Neural cell (in vitro differentiated cells): ENCODE measurements around the gene TRPV3.

ENCODE experiments used
- EP300 ChIP-seq: fragments of 450-650 bp; conservative IDR thresholded peaks from 2 replicates; pipeline ENCODE4 v1.6.1; 2014; ENCODE audit warnings: antibody characterized with exemption, mild to moderate bottlenecking, moderate library complexity; ENCODE audit not compliant: poor library complexity, severe bottlenecking
- MXI1 ChIP-seq: fragments of 450-650 bp; conservative IDR thresholded peaks from 2 replicates; pipeline ENCODE4 v1.6.1; 2014; ENCODE audit warnings: antibody characterized with exemption, mild to moderate bottlenecking; ENCODE audit not compliant: poor library complexity, severe bottlenecking
- POLR2AphosphoS5 ChIP-seq: IDR thresholded peaks from 2 replicates; pipeline ENCODE4 v1.6.1; 2012
- TAF1 ChIP-seq: IDR thresholded peaks from 2 replicates; pipeline ENCODE4 v1.6.1; 2012; ENCODE audit warnings: low read depth
- TF ChIP-seq, protein P1 (sequence below): IDR thresholded peaks from 2 replicates; pipeline ENCODE4 v1.6.1; 2012; ENCODE audit warnings: borderline replicate concordance
- TF ChIP-seq, protein P2 (sequence below): fragments of 450-650 bp; IDR thresholded peaks from 2 replicates; pipeline ENCODE4 v1.5.1; 2014; ENCODE audit warnings: antibody characterized with exemption, mild to moderate bottlenecking, moderate library complexity; ENCODE audit not compliant: poor library complexity, severe bottlenecking

DNA sequence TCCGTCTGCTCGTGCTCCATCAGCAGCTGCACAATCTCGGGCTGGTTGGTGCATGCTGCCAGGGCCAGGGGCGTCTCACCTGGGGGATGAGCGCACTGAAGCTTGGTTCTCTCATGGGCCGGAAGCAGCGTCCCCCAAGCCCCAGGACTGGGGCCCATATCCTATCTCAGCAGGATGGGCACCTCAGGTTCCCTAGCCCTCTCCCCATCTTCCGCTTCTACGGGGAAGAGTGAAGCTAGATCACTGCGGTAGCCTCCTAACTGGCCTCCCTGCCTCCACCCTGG is 24.8 kb downstream of the TRPV3 start:
- TF ChIP-seq EP300 (no peak), POLR2AphosphoS5 (no peak), TAF1 (no peak), MXI1 (no peak)
- TF ChIP-seq, protein P1, sequence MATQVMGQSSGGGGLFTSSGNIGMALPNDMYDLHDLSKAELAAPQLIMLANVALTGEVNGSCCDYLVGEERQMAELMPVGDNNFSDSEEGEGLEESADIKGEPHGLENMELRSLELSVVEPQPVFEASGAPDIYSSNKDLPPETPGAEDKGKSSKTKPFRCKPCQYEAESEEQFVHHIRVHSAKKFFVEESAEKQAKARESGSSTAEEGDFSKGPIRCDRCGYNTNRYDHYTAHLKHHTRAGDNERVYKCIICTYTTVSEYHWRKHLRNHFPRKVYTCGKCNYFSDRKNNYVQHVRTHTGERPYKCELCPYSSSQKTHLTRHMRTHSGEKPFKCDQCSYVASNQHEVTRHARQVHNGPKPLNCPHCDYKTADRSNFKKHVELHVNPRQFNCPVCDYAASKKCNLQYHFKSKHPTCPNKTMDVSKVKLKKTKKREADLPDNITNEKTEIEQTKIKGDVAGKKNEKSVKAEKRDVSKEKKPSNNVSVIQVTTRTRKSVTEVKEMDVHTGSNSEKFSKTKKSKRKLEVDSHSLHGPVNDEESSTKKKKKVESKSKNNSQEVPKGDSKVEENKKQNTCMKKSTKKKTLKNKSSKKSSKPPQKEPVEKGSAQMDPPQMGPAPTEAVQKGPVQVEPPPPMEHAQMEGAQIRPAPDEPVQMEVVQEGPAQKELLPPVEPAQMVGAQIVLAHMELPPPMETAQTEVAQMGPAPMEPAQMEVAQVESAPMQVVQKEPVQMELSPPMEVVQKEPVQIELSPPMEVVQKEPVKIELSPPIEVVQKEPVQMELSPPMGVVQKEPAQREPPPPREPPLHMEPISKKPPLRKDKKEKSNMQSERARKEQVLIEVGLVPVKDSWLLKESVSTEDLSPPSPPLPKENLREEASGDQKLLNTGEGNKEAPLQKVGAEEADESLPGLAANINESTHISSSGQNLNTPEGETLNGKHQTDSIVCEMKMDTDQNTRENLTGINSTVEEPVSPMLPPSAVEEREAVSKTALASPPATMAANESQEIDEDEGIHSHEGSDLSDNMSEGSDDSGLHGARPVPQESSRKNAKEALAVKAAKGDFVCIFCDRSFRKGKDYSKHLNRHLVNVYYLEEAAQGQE: no peak
- TF ChIP-seq, protein P2, sequence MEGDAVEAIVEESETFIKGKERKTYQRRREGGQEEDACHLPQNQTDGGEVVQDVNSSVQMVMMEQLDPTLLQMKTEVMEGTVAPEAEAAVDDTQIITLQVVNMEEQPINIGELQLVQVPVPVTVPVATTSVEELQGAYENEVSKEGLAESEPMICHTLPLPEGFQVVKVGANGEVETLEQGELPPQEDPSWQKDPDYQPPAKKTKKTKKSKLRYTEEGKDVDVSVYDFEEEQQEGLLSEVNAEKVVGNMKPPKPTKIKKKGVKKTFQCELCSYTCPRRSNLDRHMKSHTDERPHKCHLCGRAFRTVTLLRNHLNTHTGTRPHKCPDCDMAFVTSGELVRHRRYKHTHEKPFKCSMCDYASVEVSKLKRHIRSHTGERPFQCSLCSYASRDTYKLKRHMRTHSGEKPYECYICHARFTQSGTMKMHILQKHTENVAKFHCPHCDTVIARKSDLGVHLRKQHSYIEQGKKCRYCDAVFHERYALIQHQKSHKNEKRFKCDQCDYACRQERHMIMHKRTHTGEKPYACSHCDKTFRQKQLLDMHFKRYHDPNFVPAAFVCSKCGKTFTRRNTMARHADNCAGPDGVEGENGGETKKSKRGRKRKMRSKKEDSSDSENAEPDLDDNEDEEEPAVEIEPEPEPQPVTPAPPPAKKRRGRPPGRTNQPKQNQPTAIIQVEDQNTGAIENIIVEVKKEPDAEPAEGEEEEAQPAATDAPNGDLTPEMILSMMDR: no peak
